ENCODE results near the gene PIK3CB. TPM values are rescaled to one million over a fixed set of nuclear protein-coding genes. Genes with fewer than 3 reads are reported as not detected.

Gene PIK3CB
- 10 to 100 TPM; 23.0 to 26.4 TPM for total RNA-seq
- 18.6 TPM for polyA plus RNA-seq (2013, experiment 1 of 2)
- polyA plus RNA-seq (2013, experiment 2 of 2), result 19.2 TPM
- total RNA-seq, result 9.8 to 129 (median 25.9) reads per million in 172 experiments

DNA sequence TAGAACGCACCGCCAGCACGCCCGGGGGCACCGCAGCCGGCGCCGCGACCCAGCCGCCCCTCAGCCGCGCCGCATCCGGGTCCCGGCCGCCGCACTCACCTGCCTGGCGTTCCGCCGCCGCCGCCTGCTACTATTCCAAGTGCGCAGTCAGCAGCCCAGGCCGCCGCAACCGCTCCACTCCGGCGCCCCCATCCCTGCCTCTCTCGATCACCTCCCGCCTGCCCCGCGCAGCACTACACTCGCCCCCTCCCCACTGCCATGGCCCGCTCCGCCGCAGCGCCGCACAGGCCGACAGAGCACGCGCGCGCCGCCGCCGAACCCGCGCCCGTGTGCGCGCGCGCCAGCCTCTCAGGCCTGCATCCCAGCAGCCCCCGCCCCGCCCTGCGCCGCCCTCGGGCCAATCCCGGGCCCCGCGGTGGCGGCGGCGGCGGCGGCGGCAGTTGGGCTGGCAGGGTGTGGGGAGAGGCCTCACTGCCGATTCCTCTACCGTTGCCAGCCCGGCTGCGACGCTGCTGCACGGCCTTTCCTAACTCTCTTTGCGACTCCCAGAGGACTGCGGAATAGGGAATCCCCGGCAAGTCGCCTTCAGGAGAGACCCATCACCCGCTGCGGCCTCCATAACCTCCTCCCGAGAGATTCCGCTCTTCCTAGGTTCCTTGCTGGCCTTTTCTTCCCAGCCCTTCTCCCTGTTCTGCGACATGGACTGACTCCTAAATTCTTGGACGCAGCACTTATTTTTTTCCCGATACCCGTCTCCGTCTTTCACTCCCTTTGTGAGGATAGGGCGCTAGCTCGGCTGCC lies at the start of gene PIK3CB:
Gene PIK3CB (minus strand): TSS at position 333 of the 801 bp plus-strand sequence. CDS start 75,585 bp downstream, outside the sequence.
- Mint-ChIP-seq H3K36me3 (ENCODE audit: low read depth) (peaks cover 30% of the 10 kb centered on the region), H3K4me3 (peak within 1 kb of the TSS; percentile 94)

DNA sequence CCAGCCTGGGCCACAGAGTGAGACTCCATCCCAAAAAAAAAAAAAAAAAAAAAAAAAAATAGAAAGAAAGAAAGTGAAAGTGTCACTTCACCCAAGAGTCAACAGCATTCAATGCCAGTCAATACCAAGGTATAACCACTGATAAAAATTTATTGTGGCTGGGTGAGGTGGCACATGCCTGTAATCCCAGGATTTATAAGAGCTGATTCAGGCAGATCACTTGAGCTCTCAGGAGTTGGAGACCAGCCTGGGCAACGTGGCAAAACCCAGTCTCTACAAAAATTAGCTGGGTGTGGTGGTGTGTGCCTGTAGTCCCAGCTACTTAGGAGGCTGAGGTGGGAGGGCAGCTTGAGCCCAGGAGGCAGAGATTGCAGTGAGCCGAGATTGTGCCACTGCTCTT lies 46.5 kb upstream of the PIK3CB start:
- Histone ChIP-seq H3K9me3 (ENCODE audit: control insufficient read depth in 1 of 2, insufficient read depth in 1 of 2, low read length in 2 of 2) (peaks cover 0 to 4% of the 10 kb centered on the region in 2 experiments), H3K27me3 (ENCODE audit: control insufficient read depth in 1 of 2, insufficient read depth in 2 of 2, low read length in 2 of 2) (no peaks in the 10 kb centered on the region), H3K4me1 (ENCODE audit: insufficient read depth, low read length) (peaks cover 2% of the 10 kb centered on the region), H3K27ac (ENCODE audit: low read depth in 1 of 2, low read length in 2 of 2) (no peak overlapping the region), H3K36me3 (ENCODE audit: insufficient read depth, low read length) (no peaks in the 10 kb centered on the region), H3K4me3 (ENCODE audit: low read length) (no peak overlapping the region)
- H3K4me3 Mint-ChIP-seq, result no peak overlapping the region
- CTCF ChIA-PET, result no interaction called here
- TF ChIP-seq, protein P1, sequence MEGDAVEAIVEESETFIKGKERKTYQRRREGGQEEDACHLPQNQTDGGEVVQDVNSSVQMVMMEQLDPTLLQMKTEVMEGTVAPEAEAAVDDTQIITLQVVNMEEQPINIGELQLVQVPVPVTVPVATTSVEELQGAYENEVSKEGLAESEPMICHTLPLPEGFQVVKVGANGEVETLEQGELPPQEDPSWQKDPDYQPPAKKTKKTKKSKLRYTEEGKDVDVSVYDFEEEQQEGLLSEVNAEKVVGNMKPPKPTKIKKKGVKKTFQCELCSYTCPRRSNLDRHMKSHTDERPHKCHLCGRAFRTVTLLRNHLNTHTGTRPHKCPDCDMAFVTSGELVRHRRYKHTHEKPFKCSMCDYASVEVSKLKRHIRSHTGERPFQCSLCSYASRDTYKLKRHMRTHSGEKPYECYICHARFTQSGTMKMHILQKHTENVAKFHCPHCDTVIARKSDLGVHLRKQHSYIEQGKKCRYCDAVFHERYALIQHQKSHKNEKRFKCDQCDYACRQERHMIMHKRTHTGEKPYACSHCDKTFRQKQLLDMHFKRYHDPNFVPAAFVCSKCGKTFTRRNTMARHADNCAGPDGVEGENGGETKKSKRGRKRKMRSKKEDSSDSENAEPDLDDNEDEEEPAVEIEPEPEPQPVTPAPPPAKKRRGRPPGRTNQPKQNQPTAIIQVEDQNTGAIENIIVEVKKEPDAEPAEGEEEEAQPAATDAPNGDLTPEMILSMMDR (IDR thresholded peaks at IDR 0.05), result no peak
- no peaks in the 10 kb centered on the region for H3K36me3 Mint-ChIP-seq (ENCODE audit: low read depth)
- H3K4me1 Mint-ChIP-seq (ENCODE audit: low read depth), result no peaks in the 10 kb centered on the region
- intact Hi-C loops (cut with DNase I, micrococcal nuclease), result no loop called here
- H3K9me3 Mint-ChIP-seq, result peaks cover 2% of the 10 kb centered on the region
- POLR2A ChIA-PET, result interaction anchor here (0.6 kb wide), 1 partner anchor 47 kb away, joined by 3 read pairs; no protein-coding TSS in a partner anchor
- no peaks in the 10 kb centered on the region for H3K27me3 Mint-ChIP-seq
- no peak overlapping the region for H3K27ac Mint-ChIP-seq
- no peak for DNase-seq
- no peak for ATAC-seq (ENCODE audit: poor library complexity)

More for the DNA sequence above, at the start of gene PIK3CB:
- ChIA-PET CTCF (interaction anchor here (0.9 to 2.6 kb wide), 4 partner anchors 21 to 101 kb away, joined by 3 to 11 read pairs (median 3); no protein-coding TSS in a partner anchor), POLR2A (interaction anchor here (0.7 to 2.6 kb wide), 11 partner anchors 8 to 241 kb away, joined by 3 to 16 read pairs (median 3); partner anchors contain the start of gene CEP70)
- peaks cover 29% of the 10 kb centered on the region for H3K4me1 Mint-ChIP-seq (ENCODE audit: low read depth)
- no peaks in the 10 kb centered on the region for H3K9me3 Mint-ChIP-seq
- peak within 1 kb of the TSS; percentile 68 to 81 for H3K27ac ChIP-seq (ENCODE audit: low read depth in 1 of 2, low read length in 2 of 2)
- peak within 1 kb of the TSS; percentile 96 for H3K27ac Mint-ChIP-seq
- peak within 1 kb of the TSS; percentile 92 for H3K4me3 ChIP-seq (ENCODE audit: low read length)
- DNase-seq, result peak; percentile 78 to 94 (median 88)
- no peaks in the 10 kb centered on the region for H3K27me3 ChIP-seq (ENCODE audit: control insufficient read depth in 1 of 2, insufficient read depth in 2 of 2, low read length in 2 of 2)
- TF ChIP-seq, protein P1 (IDR thresholded peaks at IDR 0.05), result no peak
- peaks cover 36% of the 10 kb centered on the region for H3K4me1 ChIP-seq (ENCODE audit: insufficient read depth, low read length)
- no peaks in the 10 kb centered on the region for H3K36me3 ChIP-seq (ENCODE audit: insufficient read depth, low read length)
- peaks cover 0 to 6% of the 10 kb centered on the region in 2 experiments for H3K9me3 ChIP-seq (ENCODE audit: control insufficient read depth in 1 of 2, insufficient read depth in 1 of 2, low read length in 2 of 2)
- H3K27me3 Mint-ChIP-seq, result no peaks in the 10 kb centered on the region
- intact Hi-C loops (cut with DNase I, micrococcal nuclease), result loop anchor here (1.0 to 10.0 kb wide), 9 partner anchors 54 to 650 kb away; partner anchors contain the start of genes CEP70 (in 2 of the 2), ARMC8 (in 1 of the 2), FAIM (in 1 of the 2) and MRPS22 (in 1 of the 2)
- peak; percentile 86 for ATAC-seq (ENCODE audit: poor library complexity)

DNA sequence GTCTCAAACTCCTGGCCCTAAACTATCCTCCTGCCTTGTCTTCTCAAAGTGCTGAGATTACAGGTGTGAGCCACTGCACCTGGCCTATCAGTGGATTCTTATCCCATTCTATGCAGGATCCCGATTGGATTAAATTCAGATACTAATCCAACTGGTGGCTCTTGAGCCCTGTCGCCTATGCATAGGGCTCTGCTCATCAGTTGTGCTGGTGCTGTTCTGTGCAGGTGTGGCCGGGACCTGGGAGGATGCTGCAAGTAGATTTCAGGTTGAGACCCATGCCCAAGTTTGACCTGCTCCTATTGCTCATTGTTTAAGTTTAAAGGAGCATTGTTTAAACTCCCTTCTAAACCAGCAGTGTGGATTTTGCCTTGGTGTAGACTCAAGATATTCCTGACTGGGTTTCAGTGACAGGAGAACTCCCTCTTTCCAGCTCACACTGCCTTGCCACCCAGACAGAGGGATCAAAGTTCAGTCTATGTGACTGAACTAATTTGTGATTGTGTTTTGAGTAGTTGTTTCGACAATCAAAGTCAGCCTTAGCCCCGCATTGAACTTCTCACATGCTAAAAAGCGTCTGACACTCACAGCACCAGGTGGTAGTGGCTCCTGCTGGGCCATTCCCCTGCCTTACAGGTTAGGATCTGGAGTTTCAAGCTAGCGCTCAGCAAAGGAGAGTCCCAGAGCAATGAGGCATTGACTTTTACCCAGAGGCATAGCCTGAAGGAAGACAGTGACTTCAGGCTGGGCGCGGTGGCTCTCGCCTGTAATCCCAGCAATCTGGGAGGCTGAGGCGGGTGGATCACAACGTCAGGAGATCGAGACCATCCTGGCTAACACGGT lies 45.0 kb upstream of the PIK3CB start:
- POLR2A ChIA-PET, result no interaction called here
- intact Hi-C loops (cut with DNase I, micrococcal nuclease), result no loop called here
- H3K27me3 Mint-ChIP-seq, result no peaks in the 10 kb centered on the region
- Histone ChIP-seq H3K27me3 (ENCODE audit: control insufficient read depth in 1 of 2, insufficient read depth in 2 of 2, low read length in 2 of 2) (no peaks in the 10 kb centered on the region), H3K27ac (ENCODE audit: low read depth in 1 of 2, low read length in 2 of 2) (no peak overlapping the region), H3K4me1 (ENCODE audit: insufficient read depth, low read length) (peaks cover 2% of the 10 kb centered on the region), H3K9me3 (ENCODE audit: control insufficient read depth in 1 of 2, insufficient read depth in 1 of 2, low read length in 2 of 2) (peaks cover 0 to 4% of the 10 kb centered on the region in 2 experiments), H3K36me3 (ENCODE audit: insufficient read depth, low read length) (no peaks in the 10 kb centered on the region), H3K4me3 (ENCODE audit: low read length) (no peak overlapping the region)
- no peaks in the 10 kb centered on the region for H3K4me1 Mint-ChIP-seq (ENCODE audit: low read depth)
- H3K9me3 Mint-ChIP-seq, result peaks cover 11% of the 10 kb centered on the region
- TF ChIP-seq, protein P1 (IDR thresholded peaks at IDR 0.05), result no peak
- DNase-seq (no peak), ATAC-seq (ENCODE audit: poor library complexity) (no peak)
- no peak overlapping the region for H3K27ac Mint-ChIP-seq
- CTCF ChIA-PET, result no interaction called here
- no peaks in the 10 kb centered on the region for H3K36me3 Mint-ChIP-seq (ENCODE audit: low read depth)
- no peak overlapping the region for H3K4me3 Mint-ChIP-seq
